ENCODE measurements around the gene PAK4. TPM values are rescaled to one million over a fixed set of nuclear protein-coding genes. Genes with fewer than 3 reads are reported as not detected.

Gene PAK4
- polyA plus RNA-seq, 1 of the 3 experiments (the other 2 are of a cell fraction), result 36.4 TPM

DNA sequence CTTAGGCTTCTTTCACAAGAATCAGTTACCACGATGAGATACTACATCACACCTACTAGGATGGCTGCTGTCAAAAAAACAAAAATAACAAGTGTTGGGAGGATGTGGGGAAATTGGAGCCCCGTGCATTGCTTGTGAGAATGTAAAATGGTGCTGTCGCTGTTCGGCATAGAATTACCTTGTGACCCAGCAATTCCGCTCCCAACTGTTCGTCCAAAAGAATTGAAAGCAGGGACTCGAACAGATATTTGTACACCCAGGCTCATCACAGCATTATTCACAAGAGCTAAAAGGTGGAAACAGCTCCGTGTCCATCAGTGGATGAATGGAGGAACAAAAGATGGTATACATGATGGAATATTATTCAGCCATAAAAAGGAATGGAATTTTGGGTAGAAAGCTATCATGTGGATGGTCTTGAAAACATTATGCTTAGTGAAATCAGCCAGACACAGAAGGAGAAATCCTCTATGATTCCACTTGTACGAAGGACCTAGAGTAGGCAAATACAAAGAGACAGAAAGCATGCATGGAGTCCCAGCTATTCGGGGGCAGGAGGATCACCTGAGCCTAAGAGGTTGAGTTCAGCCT, 23.4 kb downstream of the PAK4 start:
- H3K4me1 ChIP-seq (ENCODE audit: control insufficient read depth in 1 of 2, insufficient read depth in 2 of 2, low read depth in 1 of 2, low read length in 1 of 2), result peaks cover 0 to 23% of the 10 kb centered on the region in 2 experiments; a peak in 1 of 4 replicates
- no peak overlapping the region for H2AFZ ChIP-seq (ENCODE audit: low read depth)
- POLR2A ChIA-PET, result no interaction called here
- peaks cover 91% of the 10 kb centered on the region for H3K79me2 ChIP-seq (ENCODE audit: insufficient read depth)
- no peak overlapping the region for H3K27ac ChIP-seq (ENCODE audit: low read depth in 2 of 2, low read length in 1 of 2)
- H4K20me1 ChIP-seq (ENCODE audit: insufficient read depth), result peaks cover 35% of the 10 kb centered on the region
- H3K9me2 ChIP-seq, result no peaks in the 10 kb centered on the region
- H3K27me3 ChIP-seq (ENCODE audit: insufficient read depth), result no peaks in the 10 kb centered on the region
- 94% methylated on average over 10 of the region's 10 CpGs for WGBS (ENCODE audit: low lambda C conversion rate)
- no peak for DNase-seq
- no peak overlapping the region for H3K4me3 ChIP-seq (ENCODE audit: low read depth in 2 of 2, low read length in 1 of 2)
- peaks cover 0 to 8% of the 10 kb centered on the region in 2 experiments for H3K36me3 ChIP-seq (replicated peaks in 1 of 2; ENCODE audit: control insufficient read depth in 1 of 2, insufficient read depth in 2 of 2, low read length in 1 of 2)
- no peaks in the 10 kb centered on the region for H3F3A ChIP-seq (replicated peaks; ENCODE audit: insufficient read depth)
- CTCF ChIA-PET, result interaction anchor here (0.8 to 1.3 kb wide), 2 partner anchors 9 to 10 kb away, joined by 3 read pairs; no protein-coding TSS in a partner anchor
- no peak overlapping the region for H3K9ac ChIP-seq
- H3K4me2 ChIP-seq, result no peak overlapping the region
- TF ChIP-seq TEAD4 (IDR thresholded peaks at IDR 0.05; ENCODE audit: borderline replicate concordance, insufficient read depth) (no peak), JUND (IDR thresholded peaks at IDR 0.05) (no peak), MXI1 (IDR thresholded peaks at IDR 0.05; ENCODE audit: low read depth, low read length) (no peak), CTCF (IDR thresholded peaks at IDR 0.05) (no peak), CHD2 (IDR thresholded peaks at IDR 0.05; ENCODE audit: low read length, partially characterized antibody) (no peak), YY1 (IDR thresholded peaks at IDR 0.05; ENCODE audit: low read depth) (no peak), EZH2phosphoT487 (IDR thresholded peaks at IDR 0.05; ENCODE audit: borderline replicate concordance, low read depth) (no peak)
- TF ChIP-seq, protein P1, sequence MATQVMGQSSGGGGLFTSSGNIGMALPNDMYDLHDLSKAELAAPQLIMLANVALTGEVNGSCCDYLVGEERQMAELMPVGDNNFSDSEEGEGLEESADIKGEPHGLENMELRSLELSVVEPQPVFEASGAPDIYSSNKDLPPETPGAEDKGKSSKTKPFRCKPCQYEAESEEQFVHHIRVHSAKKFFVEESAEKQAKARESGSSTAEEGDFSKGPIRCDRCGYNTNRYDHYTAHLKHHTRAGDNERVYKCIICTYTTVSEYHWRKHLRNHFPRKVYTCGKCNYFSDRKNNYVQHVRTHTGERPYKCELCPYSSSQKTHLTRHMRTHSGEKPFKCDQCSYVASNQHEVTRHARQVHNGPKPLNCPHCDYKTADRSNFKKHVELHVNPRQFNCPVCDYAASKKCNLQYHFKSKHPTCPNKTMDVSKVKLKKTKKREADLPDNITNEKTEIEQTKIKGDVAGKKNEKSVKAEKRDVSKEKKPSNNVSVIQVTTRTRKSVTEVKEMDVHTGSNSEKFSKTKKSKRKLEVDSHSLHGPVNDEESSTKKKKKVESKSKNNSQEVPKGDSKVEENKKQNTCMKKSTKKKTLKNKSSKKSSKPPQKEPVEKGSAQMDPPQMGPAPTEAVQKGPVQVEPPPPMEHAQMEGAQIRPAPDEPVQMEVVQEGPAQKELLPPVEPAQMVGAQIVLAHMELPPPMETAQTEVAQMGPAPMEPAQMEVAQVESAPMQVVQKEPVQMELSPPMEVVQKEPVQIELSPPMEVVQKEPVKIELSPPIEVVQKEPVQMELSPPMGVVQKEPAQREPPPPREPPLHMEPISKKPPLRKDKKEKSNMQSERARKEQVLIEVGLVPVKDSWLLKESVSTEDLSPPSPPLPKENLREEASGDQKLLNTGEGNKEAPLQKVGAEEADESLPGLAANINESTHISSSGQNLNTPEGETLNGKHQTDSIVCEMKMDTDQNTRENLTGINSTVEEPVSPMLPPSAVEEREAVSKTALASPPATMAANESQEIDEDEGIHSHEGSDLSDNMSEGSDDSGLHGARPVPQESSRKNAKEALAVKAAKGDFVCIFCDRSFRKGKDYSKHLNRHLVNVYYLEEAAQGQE (IDR thresholded peaks at IDR 0.05; ENCODE audit: low read depth, low read length), result no peak
- no peaks in the 10 kb centered on the region for H3K9me3 ChIP-seq

DNA sequence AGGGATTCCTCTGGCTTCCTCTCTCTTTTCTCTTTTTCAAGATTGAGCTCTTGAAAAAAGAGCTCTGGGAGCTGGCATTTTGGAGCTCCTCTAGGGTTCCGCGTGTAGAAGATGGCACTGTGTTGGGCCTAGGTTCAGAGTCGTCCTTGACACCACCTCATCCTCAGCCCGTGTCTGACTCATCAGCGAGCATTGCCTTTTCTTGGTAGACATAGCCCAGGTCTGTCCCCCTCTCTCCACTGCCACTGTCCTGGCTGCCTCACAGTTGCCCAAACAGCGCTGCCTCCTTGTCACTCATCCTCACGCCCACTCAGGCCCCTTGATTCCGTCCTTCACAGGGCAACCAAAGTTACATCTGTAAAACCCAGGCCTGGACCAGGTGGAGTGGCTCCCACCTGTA, 24.6 kb downstream of the PAK4 start:
- 94% methylated on average over 8 of the region's 8 CpGs for WGBS (ENCODE audit: low lambda C conversion rate)
- no peaks in the 10 kb centered on the region for H3K9me3 ChIP-seq
- H3K79me2 ChIP-seq (ENCODE audit: insufficient read depth), result peaks cover 91% of the 10 kb centered on the region
- H3K4me1 ChIP-seq (ENCODE audit: control insufficient read depth in 1 of 2, insufficient read depth in 2 of 2, low read depth in 1 of 2, low read length in 1 of 2), result peaks cover 0 to 24% of the 10 kb centered on the region in 2 experiments; a peak in 1 of 4 replicates
- H4K20me1 ChIP-seq (ENCODE audit: insufficient read depth), result peaks cover 29% of the 10 kb centered on the region
- no peaks in the 10 kb centered on the region for H3F3A ChIP-seq (replicated peaks; ENCODE audit: insufficient read depth)
- no peaks in the 10 kb centered on the region for H3K27me3 ChIP-seq (ENCODE audit: insufficient read depth)
- CTCF ChIA-PET, result interaction anchor here (1.3 kb wide), 1 partner anchor 11 kb away, joined by 3 read pairs; no protein-coding TSS in a partner anchor
- no peak overlapping the region for H3K27ac ChIP-seq (ENCODE audit: low read depth in 2 of 2, low read length in 1 of 2)
- H3K36me3 ChIP-seq (replicated peaks in 1 of 2; ENCODE audit: control insufficient read depth in 1 of 2, insufficient read depth in 2 of 2, low read length in 1 of 2), result peaks cover 0 to 8% of the 10 kb centered on the region in 2 experiments
- H3K9me2 ChIP-seq, result no peaks in the 10 kb centered on the region
- no peak overlapping the region for H3K4me2 ChIP-seq
- H2AFZ ChIP-seq (ENCODE audit: low read depth), result no peak overlapping the region
- DNase-seq, result no peak
- POLR2A ChIA-PET, result no interaction called here
- H3K4me3 ChIP-seq (ENCODE audit: low read depth in 2 of 2, low read length in 1 of 2), result no peak overlapping the region
- H3K9ac ChIP-seq, result no peak overlapping the region
- TF ChIP-seq CHD2 (IDR thresholded peaks at IDR 0.05; ENCODE audit: low read length, partially characterized antibody), result no peak
- no peak for TF ChIP-seq TCF12 (IDR thresholded peaks at IDR 0.05)
- no peak for TF ChIP-seq FOXJ3 (CRISPR knock-in tag; IDR thresholded peaks at IDR 0.05)
- TF ChIP-seq RXRA (IDR thresholded peaks at IDR 0.05; ENCODE audit: borderline replicate concordance, low read depth), result no peak
- TF ChIP-seq SMC3 (IDR thresholded peaks at IDR 0.05; ENCODE audit: low read depth, low read length), result no peak
- TF ChIP-seq GATA2 (CRISPR knock-in tag; IDR thresholded peaks at IDR 0.05), result no peak
- TF ChIP-seq ZBTB33 (IDR thresholded peaks at IDR 0.05; ENCODE audit: borderline replicate concordance, low read depth), result no peak
- no peak for TF ChIP-seq FOXM1 (IDR thresholded peaks at IDR 0.05; ENCODE audit: low read depth)
- no peak for TF ChIP-seq NFIC (IDR thresholded peaks at IDR 0.05; ENCODE audit: borderline replicate concordance)
- TF ChIP-seq IRF3 (IDR thresholded peaks at IDR 0.05; ENCODE audit: low read depth, low read length), result no peak
- no peak for TF ChIP-seq YY1 (IDR thresholded peaks at IDR 0.05; ENCODE audit: low read depth)
- TF ChIP-seq SIN3A (IDR thresholded peaks at IDR 0.05; ENCODE audit: borderline replicate concordance, low read depth, low read length), result no peak
